Fibroblast of skin of abdomen (primary cell): ENCODE measurements around the gene HEYL. TPM values are rescaled to one million over a fixed set of nuclear protein-coding genes. Genes with fewer than 3 reads are reported as not detected.

Experiments used
- DNase-seq: peaks from one replicate; pipeline ENCODE4 v3.0.0-alpha.2; 2013
- polyA plus RNA-seq, 2 experiments: library from polyadenylated mRNA; unstranded; fragments of 120-200 nt; gene quantifications; one replicate each; pipeline ENCODE4 v1.2.1, GENCODE V29; 2013; ENCODE audit not compliant: insufficient read length in 2 of 2

The HEYL gene
- 0.23 TPM for polyA plus RNA-seq (2013, experiment 1 of 2; ENCODE audit: insufficient read length)
- 0.24 TPM for polyA plus RNA-seq (2013, experiment 2 of 2; ENCODE audit: insufficient read length)

- no peak for DNase-seq
These were observed at the start of gene HEYL for GRCh38 chr1:39639305-39640130. Gene HEYL, minus strand, starts transcription at chr1:39639643. Its CDS starts 18 bp downstream, at chr1:39639625.

- no peak for DNase-seq
These were observed 49.8 kb upstream of the HEYL start for GRCh38 chr1:39689214-39689613.

GRCh38 chr1:39688706-39689105 is 49.3 kb upstream of the HEYL start:
- no peak for DNase-seq

- no peak for DNase-seq
These were observed 47.8 kb upstream of the HEYL start for GRCh38 chr1:39687243-39687642.

GRCh38 chr1:39685071-39685470 is 45.6 kb upstream of the HEYL start:
- DNase-seq: no peak

GRCh38 chr1:39684313-39684664 is 44.8 kb upstream of the HEYL start:
- no peak for DNase-seq

GRCh38 chr1:39683591-39684312 is 44.3 kb upstream of the HEYL start:
- no peak for DNase-seq

GRCh38 chr1:39681999-39682398 is 42.6 kb upstream of the HEYL start:
- DNase-seq: no peak

GRCh38 chr1:39681294-39681693 is 41.9 kb upstream of the HEYL start:
- no peak for DNase-seq

- DNase-seq: no peak
These were observed 41.3 kb upstream of the HEYL start for GRCh38 chr1:39680751-39681150.

- no peak for DNase-seq
These were observed 40.4 kb upstream of the HEYL start for GRCh38 chr1:39679821-39680220.

GRCh38 chr1:39678889-39679288 is 39.4 kb upstream of the HEYL start:
- no peak for DNase-seq

GRCh38 chr1:39677645-39678044 is 38.2 kb upstream of the HEYL start:
- no peak for DNase-seq

GRCh38 chr1:39676948-39677548 is 37.6 kb upstream of the HEYL start:
- DNase-seq: no peak

- DNase-seq: no peak
These were observed 35.8 kb upstream of the HEYL start for GRCh38 chr1:39675220-39675619.

- no peak for DNase-seq
These were observed 33.8 kb upstream of the HEYL start for GRCh38 chr1:39673215-39673614.

GRCh38 chr1:39672551-39672947 is 33.1 kb upstream of the HEYL start:
- no peak for DNase-seq

- DNase-seq: no peak
These were observed 32.5 kb upstream of the HEYL start, which contains the start of gene NT5C1A for GRCh38 chr1:39671793-39672550. Gene NT5C1A, minus strand, starts transcription at chr1:39672107. Its CDS starts 69 bp downstream, at chr1:39672038.

GRCh38 chr1:39671433-39671792 is 32.0 kb upstream of the HEYL start:
- no peak for DNase-seq

- no peak for DNase-seq
These were observed 31.2 kb upstream of the HEYL start for GRCh38 chr1:39670689-39671088.

- no peak for DNase-seq
These were observed 29.5 kb upstream of the HEYL start for GRCh38 chr1:39668894-39669293.

GRCh38 chr1:39668111-39668510 is 28.7 kb upstream of the HEYL start:
- no peak for DNase-seq

- no peak for DNase-seq
These were observed 27.3 kb upstream of the HEYL start for GRCh38 chr1:39666772-39667171.
